Parathyroid adenoma (tissue), 2 donors: ENCODE data around the gene RPS6KA2.

Source experiments
- H2AFZ ChIP-seq: fragments of 300-600 bp; sonication (generic); one replicate; pipeline ENCODE4 v1.7.0; 2017; ENCODE audit warnings: antibody characterized with exemption, mild to moderate bottlenecking
- H3K27ac ChIP-seq: fragments of 300-600 bp; sonication (generic); one replicate; pipeline ENCODE4 v1.7.0; 2017
- H3K27me3 ChIP-seq: fragments of 300-600 bp; sonication (generic); one replicate; pipeline ENCODE4 v1.7.0; 2017; ENCODE audit warnings: low read length; ENCODE audit not compliant: control insufficient read depth, insufficient read depth
- H3K36me3 ChIP-seq: fragments of 300-600 bp; sonication (generic); one replicate; pipeline ENCODE4 v1.7.0; 2017; ENCODE audit warnings: low read length; ENCODE audit not compliant: control insufficient read depth, insufficient read depth
- H3K4me1 ChIP-seq: fragments of 300-600 bp; sonication (generic); one replicate; pipeline ENCODE4 v1.7.0; 2017; ENCODE audit warnings: control low read depth
- H3K4me2 ChIP-seq: fragments of 300-600 bp; sonication (generic); one replicate; pipeline ENCODE4 v1.7.0; 2017; ENCODE audit warnings: low read length
- H3K4me3 ChIP-seq: fragments of 300-600 bp; sonication (generic); one replicate; pipeline ENCODE4 v1.7.0; 2017; ENCODE audit warnings: low read depth, low read length
- H3K79me2 ChIP-seq: fragments of 300-600 bp; sonication (generic); one replicate; pipeline ENCODE4 v1.7.0; 2017; ENCODE audit warnings: control low read depth
- H3K9ac ChIP-seq: fragments of 300-600 bp; sonication (generic); one replicate; pipeline ENCODE4 v1.7.0; 2017; ENCODE audit warnings: mild to moderate bottlenecking
- H3K9me3 ChIP-seq: fragments of 300-600 bp; sonication (generic); one replicate; pipeline ENCODE4 v1.7.0; 2017; ENCODE audit warnings: low read length; ENCODE audit not compliant: control insufficient read depth
- CTCF ChIP-seq: fragments of 300-600 bp; sonication (generic); IDR thresholded peaks from one replicate; pipeline ENCODE4 v1.7.0; 2017; ENCODE audit warnings: antibody characterized with exemption, mild to moderate bottlenecking
- donor health status: primary hyperparathyroidism.

Gene RPS6KA2

GRCh38 chr6:166578536-166579236 lies 48.4 kb downstream of the RPS6KA2 start:
- TF ChIP-seq CTCF = no peak
- H3K9ac ChIP-seq = no peak overlapping the region

GRCh38 chr6:166575205-166575604 lies 51.8 kb downstream of the RPS6KA2 start:
- no peaks in the 10 kb centered on the region for H3K36me3 ChIP-seq
- no peak overlapping the region for H3K4me3 ChIP-seq
- peaks cover 54% of the 10 kb centered on the region for H3K79me2 ChIP-seq
- H3K4me2 ChIP-seq = no peak overlapping the region
- no peaks in the 10 kb centered on the region for H3K9me3 ChIP-seq
- no peaks in the 10 kb centered on the region for H3K27me3 ChIP-seq
- peaks cover 20% of the 10 kb centered on the region for H3K4me1 ChIP-seq
- H3K27ac ChIP-seq = no peak overlapping the region
- no peak for TF ChIP-seq CTCF
- H2AFZ ChIP-seq = no peak overlapping the region
- H3K9ac ChIP-seq = no peak overlapping the region

More at GRCh38 chr6:166578536-166579236, 48.4 kb downstream of the RPS6KA2 start:
- Histone ChIP-seq H3K79me2 (peaks cover 76% of the 10 kb centered on the region), H3K27ac (no peak overlapping the region), H3K27me3 (no peaks in the 10 kb centered on the region), H3K4me3 (no peak overlapping the region), H3K4me1 (peaks cover 3% of the 10 kb centered on the region), H3K4me2 (no peak overlapping the region), H2AFZ (no peak overlapping the region), H3K36me3 (no peaks in the 10 kb centered on the region), H3K9me3 (no peaks in the 10 kb centered on the region)

GRCh38 chr6:166573511-166574216 lies 53.4 kb downstream of the RPS6KA2 start:
- no peaks in the 10 kb centered on the region for H3K27me3 ChIP-seq
- peaks cover 55% of the 10 kb centered on the region for H3K79me2 ChIP-seq
- H3K4me2 ChIP-seq = no peak overlapping the region
- H3K4me1 ChIP-seq = peaks cover 21% of the 10 kb centered on the region
- H3K27ac ChIP-seq = no peak overlapping the region
- TF ChIP-seq CTCF = no peak
- no peaks in the 10 kb centered on the region for H3K36me3 ChIP-seq
- no peak overlapping the region for H2AFZ ChIP-seq
- H3K4me3 ChIP-seq = no peak overlapping the region
- no peak overlapping the region for H3K9ac ChIP-seq
- H3K9me3 ChIP-seq = no peaks in the 10 kb centered on the region

- H3K9ac ChIP-seq = no peak overlapping the region
- H3K4me1 ChIP-seq = peaks cover 21% of the 10 kb centered on the region
- H3K36me3 ChIP-seq = no peaks in the 10 kb centered on the region
- no peak for TF ChIP-seq CTCF
- peaks cover 54% of the 10 kb centered on the region for H3K79me2 ChIP-seq
- no peak overlapping the region for H3K4me3 ChIP-seq
- no peaks in the 10 kb centered on the region for H3K9me3 ChIP-seq
- H2AFZ ChIP-seq = peak overlapping the region; percentile 27
- peak overlapping the region; percentile 66 for H3K27ac ChIP-seq
- no peak overlapping the region for H3K4me2 ChIP-seq
- H3K27me3 ChIP-seq = no peaks in the 10 kb centered on the region
Measured at GRCh38 chr6:166572370-166573261, 54.4 kb downstream of the RPS6KA2 start.
